Esophagus squamous epithelium (tissue), 4 donors: ENCODE results near the gene CTTNBP2NL.

Experiments
- POLR2A ChIP-seq, 4 donors: fragments of 450-650 bp; IDR thresholded peaks; one replicate each; pipeline ENCODE4 v1.6.1; 2017; ENCODE audit warnings: antibody characterized with exemption in 4 of 4, mild to moderate bottlenecking in 4 of 4, moderate library complexity in 3 of 4
- TF ChIP-seq, protein P1 (sequence below), 6 experiments: fragments of 450-650 bp in 4 of 6; fragments of 200-600 bp in 2 of 6; sonication (generic) in 2 of 6; IDR thresholded peaks; one replicate each; pipeline ENCODE4 v1.5.1; 2016 to 2019; ENCODE audit warnings: antibody characterized with exemption in 6 of 6, mild to moderate bottlenecking in 4 of 6, moderate library complexity in 4 of 6

DNA sequence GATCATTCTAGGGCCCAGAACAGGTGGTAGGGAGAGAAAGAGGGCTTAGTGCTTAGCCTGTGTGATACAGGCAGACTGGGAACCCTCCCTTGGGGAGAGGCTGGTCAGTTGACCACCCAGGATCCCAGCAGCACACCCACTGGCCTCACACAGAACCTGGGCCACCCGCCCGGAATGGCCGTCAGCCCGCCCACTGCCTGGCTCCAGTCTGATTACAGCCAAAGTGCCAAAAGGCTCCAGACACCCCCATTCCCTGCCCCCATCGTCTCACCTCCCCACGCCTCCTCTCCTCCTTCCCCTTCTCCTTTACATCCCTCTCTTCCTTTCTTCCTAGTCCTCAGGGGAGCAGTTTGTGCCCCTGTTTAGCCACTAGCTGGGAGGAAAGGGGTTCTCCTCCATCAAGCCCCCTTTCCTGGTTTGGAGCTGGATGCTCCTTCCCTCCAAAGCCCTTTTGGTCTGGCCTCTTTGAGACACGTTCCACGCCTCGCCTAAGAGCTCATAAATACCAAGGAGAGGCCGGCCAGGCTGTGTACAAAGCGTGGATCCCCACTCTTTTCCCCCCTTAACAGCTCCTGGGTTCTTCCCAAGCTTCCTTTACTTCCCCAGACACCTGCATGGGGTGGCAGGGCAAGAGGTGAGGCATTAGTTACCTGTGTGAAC, 108.1 kb downstream of the CTTNBP2NL start:
- TF ChIP-seq, protein P1, sequence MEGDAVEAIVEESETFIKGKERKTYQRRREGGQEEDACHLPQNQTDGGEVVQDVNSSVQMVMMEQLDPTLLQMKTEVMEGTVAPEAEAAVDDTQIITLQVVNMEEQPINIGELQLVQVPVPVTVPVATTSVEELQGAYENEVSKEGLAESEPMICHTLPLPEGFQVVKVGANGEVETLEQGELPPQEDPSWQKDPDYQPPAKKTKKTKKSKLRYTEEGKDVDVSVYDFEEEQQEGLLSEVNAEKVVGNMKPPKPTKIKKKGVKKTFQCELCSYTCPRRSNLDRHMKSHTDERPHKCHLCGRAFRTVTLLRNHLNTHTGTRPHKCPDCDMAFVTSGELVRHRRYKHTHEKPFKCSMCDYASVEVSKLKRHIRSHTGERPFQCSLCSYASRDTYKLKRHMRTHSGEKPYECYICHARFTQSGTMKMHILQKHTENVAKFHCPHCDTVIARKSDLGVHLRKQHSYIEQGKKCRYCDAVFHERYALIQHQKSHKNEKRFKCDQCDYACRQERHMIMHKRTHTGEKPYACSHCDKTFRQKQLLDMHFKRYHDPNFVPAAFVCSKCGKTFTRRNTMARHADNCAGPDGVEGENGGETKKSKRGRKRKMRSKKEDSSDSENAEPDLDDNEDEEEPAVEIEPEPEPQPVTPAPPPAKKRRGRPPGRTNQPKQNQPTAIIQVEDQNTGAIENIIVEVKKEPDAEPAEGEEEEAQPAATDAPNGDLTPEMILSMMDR (IDR thresholded peaks at IDR 0.05) = no peak
- no peak for TF ChIP-seq POLR2A (IDR thresholded peaks at IDR 0.05)
